ENCODE data around the gene PPP3CA.
A peak's percentile ranks its signal among the peaks of the same experiment; 100 is the strongest.

PPP3CA gene

DNA sequence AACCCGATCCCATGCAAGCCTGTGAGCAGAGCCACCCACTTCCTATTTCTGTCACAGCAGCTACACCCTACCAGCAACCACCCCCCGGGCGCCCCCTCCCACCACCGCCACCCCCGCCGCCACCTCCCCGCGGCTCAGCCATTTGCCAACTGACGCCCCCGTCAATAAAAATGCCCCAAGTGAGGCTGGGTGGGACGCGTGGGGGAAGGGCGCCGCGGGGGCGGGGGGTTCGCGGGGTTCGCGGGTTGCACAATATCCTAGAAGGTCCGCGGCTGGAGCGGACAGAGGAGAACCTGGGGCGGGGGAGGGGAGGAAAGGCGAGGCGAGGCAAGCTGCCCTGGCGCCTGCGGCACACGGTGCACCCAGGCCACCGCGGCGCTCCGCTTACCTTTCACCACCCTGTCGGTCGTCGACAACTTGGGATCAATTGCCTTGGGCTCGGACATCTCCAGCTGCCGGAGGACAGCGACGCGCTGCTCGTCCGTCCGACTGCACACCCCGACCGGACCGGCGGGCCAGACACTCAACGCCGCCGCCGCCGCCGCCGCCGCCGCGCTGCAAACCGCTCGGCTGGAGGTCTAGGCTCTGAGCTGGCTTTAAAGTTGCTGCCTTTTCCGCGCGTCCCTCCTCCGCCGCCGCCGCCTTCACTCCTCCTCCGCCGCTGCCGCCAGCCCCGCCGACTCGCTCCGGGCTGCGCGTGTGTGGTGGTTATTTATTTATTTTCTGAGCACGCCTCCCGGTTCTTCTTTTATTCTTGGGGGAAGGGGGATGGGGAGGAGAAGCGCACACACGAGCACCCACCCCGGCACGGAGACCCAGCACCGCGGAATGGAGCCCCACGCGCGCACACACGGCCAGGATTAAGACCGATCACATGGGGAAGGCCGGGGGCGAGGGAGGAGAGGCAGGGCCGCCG is 717 bp downstream of the PPP3CA start:
- TF ChIP-seq, protein P1, sequence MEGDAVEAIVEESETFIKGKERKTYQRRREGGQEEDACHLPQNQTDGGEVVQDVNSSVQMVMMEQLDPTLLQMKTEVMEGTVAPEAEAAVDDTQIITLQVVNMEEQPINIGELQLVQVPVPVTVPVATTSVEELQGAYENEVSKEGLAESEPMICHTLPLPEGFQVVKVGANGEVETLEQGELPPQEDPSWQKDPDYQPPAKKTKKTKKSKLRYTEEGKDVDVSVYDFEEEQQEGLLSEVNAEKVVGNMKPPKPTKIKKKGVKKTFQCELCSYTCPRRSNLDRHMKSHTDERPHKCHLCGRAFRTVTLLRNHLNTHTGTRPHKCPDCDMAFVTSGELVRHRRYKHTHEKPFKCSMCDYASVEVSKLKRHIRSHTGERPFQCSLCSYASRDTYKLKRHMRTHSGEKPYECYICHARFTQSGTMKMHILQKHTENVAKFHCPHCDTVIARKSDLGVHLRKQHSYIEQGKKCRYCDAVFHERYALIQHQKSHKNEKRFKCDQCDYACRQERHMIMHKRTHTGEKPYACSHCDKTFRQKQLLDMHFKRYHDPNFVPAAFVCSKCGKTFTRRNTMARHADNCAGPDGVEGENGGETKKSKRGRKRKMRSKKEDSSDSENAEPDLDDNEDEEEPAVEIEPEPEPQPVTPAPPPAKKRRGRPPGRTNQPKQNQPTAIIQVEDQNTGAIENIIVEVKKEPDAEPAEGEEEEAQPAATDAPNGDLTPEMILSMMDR (IDR thresholded peaks at IDR 0.05; ENCODE audit: extremely low read depth, missing control alignments): no peak
- peak; percentile 62 for DNase-seq (ENCODE audit: low spot score)

DNA sequence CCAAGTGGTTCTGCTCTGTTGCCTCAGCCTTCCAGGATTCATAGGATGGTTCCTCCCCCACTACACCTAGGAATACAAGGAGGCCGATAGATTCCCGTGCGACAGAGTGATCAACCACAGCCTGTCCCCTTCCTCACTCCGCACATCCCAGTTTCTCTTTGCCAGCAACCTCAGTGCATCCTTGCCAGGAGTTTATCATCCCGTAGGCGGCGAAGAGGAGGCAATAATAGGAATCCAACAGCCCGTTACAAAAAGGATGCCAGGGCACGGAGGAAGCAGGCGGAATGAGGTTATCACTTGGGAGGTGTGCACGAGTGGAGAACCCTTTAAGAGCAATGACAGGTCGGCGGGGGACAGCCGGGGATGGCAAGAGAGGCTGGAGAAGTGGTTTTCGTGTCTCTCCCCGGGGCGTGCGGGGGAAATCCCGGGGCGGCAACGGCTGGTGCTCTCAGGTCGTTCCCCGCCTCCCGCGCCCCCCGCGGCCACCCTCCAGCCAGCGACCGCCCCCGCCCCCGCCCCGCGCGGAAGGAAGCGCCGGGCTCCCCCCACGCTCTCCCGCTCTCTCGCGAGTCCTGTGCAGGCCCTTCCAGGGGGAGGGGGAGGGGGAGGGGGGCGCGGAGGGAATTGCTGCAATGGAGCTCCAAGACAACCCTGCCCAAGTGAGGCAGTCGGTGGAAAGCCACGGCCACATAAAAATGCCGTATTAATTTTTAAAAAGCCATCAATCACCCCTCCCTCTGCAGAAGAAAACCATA is 1.6 kb downstream of the PPP3CA start:
- TF ChIP-seq, protein P1 (IDR thresholded peaks at IDR 0.05; ENCODE audit: extremely low read depth, missing control alignments): no peak
- DNase-seq (ENCODE audit: low spot score): peak; percentile 75

DNA sequence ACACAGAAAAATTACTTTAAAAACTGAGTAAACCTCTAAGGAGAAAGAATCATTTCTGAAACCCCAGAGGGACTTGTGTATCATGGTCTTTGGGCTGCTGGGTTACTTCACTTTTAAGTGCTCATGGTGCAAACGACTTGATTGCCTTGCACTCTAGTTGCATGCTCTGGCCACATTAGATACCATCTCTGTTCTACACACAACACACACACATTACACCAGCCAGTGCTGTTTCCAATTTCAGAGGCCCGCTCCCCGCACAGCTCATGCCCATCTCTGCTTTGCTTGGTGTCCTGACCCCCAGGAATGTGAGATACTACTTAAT is 2.1 kb downstream of the PPP3CA start:
- TF ChIP-seq, protein P1 (IDR thresholded peaks at IDR 0.05; ENCODE audit: extremely low read depth, missing control alignments): no peak
- peak; percentile 35 for DNase-seq (ENCODE audit: low spot score)

DNA sequence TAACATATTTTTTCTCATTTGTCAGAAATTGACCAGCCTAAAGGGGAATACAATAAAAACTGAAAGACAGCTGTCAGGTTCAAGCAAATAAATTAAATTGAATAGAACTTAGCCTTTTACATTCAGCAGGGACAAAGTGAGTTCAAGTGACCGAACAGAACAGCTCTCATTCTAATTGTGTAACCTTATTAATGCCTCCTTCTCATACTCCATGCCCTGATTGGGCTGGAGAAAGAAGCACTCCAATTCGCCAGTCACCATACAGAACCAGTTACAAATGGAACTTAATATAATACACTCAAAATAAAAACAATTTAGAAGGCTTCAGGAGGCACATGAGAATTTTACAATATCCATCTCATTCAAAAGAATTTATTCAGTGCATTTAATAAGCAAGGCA is 8.0 kb downstream of the PPP3CA start:
- TF ChIP-seq, protein P1 (IDR thresholded peaks at IDR 0.05; ENCODE audit: extremely low read depth, missing control alignments): no peak
- no peak for DNase-seq (ENCODE audit: low spot score)

DNA sequence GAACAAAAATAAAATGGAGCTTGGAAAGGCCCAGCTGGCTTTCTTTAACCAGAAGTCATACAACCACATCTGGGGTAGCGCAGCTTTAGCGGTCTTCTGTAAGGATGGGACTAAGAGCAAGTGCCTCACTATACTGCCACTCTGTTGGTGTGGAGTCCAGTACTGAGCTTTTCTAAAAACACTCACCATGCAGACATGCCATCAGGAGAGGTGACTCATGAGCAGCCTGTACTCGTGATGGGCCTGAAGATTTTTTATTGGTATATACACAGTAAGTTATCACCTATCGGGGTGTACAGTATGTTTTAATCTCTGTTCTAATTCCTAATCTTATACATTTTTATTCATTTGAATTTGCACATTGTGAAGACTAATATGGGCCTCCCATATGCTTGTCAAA is 9.6 kb downstream of the PPP3CA start:
- no peak for DNase-seq (ENCODE audit: low spot score)

GRCh38 chr4:101334963-101335572 is 12.3 kb downstream of the PPP3CA start:
- no peak for DNase-seq (ENCODE audit: low spot score)
- TF ChIP-seq, protein P1 (IDR thresholded peaks at IDR 0.05; ENCODE audit: extremely low read depth, missing control alignments): no peak

More for the DNA sequence above, 9.6 kb downstream of the PPP3CA start:
- TF ChIP-seq, protein P1 (IDR thresholded peaks at IDR 0.05; ENCODE audit: extremely low read depth, missing control alignments): no peak

- TF ChIP-seq, protein P1 (IDR thresholded peaks at IDR 0.05; ENCODE audit: extremely low read depth, missing control alignments): no peak
- DNase-seq (ENCODE audit: low spot score): no peak
Measured at GRCh38 chr4:101332424-101332823, 14.9 kb downstream of the PPP3CA start.

Measured in GM20000 (cell line).